Smooth muscle cell (in vitro differentiated cells): ENCODE results near the gene PFAS. TPM values are rescaled to one million over a fixed set of nuclear protein-coding genes. Genes with fewer than 3 reads are reported as not detected.

Source experiments
- DNase-seq: peaks from one replicate; lab custom pipeline; 2025; ENCODE audit not compliant: unreplicated experiment; lab: John Stamatoyannopoulos, UW
- H2AFZ ChIP-seq: fragments of 200-600 bp; sonication (generic); 2 replicates; pipeline ENCODE4 v1.6.0; 2016; ENCODE audit warnings: antibody characterized with exemption, low read depth, mild to moderate bottlenecking
- H3F3A ChIP-seq: fragments of 200-600 bp; sonication (generic); 2 replicates; pipeline ENCODE4 v1.6.0; 2017; ENCODE audit warnings: antibody characterized with exemption, low read depth
- H3K27ac ChIP-seq: fragments of 200-600 bp; sonication (generic); 2 replicates; pipeline ENCODE4 v1.5.1; 2016; ENCODE audit warnings: low read depth, mild to moderate bottlenecking
- H3K27me3 ChIP-seq: fragments of 200-600 bp; sonication (generic); 2 replicates; pipeline ENCODE4 v1.6.1; 2016; ENCODE audit warnings: low read depth, mild to moderate bottlenecking
- H3K36me3 ChIP-seq: fragments of 200-600 bp; sonication (generic); 2 replicates; pipeline ENCODE4 v1.5.1; 2016; ENCODE audit warnings: low read depth
- H3K4me1 ChIP-seq: fragments of 200-600 bp; sonication (generic); 2 replicates; pipeline ENCODE4 v1.5.1; 2016; ENCODE audit warnings: low read depth
- H3K4me2 ChIP-seq: fragments of 200-600 bp; sonication (generic); 2 replicates; pipeline ENCODE4 v1.6.0; 2016; ENCODE audit warnings: mild to moderate bottlenecking
- H3K4me3 ChIP-seq: fragments of 200-600 bp; sonication (generic); 2 replicates; pipeline ENCODE4 v1.5.1; 2016; ENCODE audit warnings: mild to moderate bottlenecking
- H3K79me2 ChIP-seq: fragments of 200-600 bp; sonication (generic); 2 replicates; pipeline ENCODE4 v1.6.0; 2016; ENCODE audit warnings: low read depth, mild to moderate bottlenecking
- H3K9ac ChIP-seq: fragments of 200-600 bp; sonication (generic); 2 replicates; pipeline ENCODE4 v1.6.0; 2016; ENCODE audit warnings: low read depth
- H3K9me3 ChIP-seq: fragments of 200-600 bp; sonication (generic); replicated peaks from 2 replicates; pipeline ENCODE4 v1.5.1; 2016; ENCODE audit warnings: low read depth
- H4K20me1 ChIP-seq: fragments of 200-600 bp; sonication (generic); 2 replicates; pipeline ENCODE4 v1.6.0; 2016; ENCODE audit warnings: low read depth
- WGBS: methylation state at CpG from one replicate; pipeline ENCODE4 v1.1.7; 2016; ENCODE audit warnings: low lambda C conversion rate; 5-methylcytosine and 5-hydroxymethylcytosine counted together
- polyA plus RNA-seq: library from polyadenylated mRNA; unstranded; fragments of >200 nt; fragmentation: Nextera tagmentation; extraction: Ambion mirVana; gene quantifications from 2 replicates; pipeline ENCODE4 v1.2.1, GENCODE V29; 2016
- total RNA-seq: library from RNA; depleted of rRNA; stranded (reverse); fragments of >200 nt; gene quantifications from 2 replicates; pipeline ENCODE4 v1.2.3, GENCODE V29; 2014
- TF ChIP-seq, protein P1 (sequence below): fragments of 200-600 bp; sonication (generic); IDR thresholded peaks from 2 replicates; pipeline ENCODE4 v1.5.1; 2017; ENCODE audit warnings: borderline replicate concordance, mild to moderate bottlenecking, antibody characterized with exemption; ENCODE audit not compliant: insufficient read depth, poor library complexity, severe bottlenecking

PFAS gene
- 9.9 and 22.1 TPM in 2 replicates for total RNA-seq
- polyA plus RNA-seq: 10.4 and 12.8 TPM in 2 replicates

DNA sequence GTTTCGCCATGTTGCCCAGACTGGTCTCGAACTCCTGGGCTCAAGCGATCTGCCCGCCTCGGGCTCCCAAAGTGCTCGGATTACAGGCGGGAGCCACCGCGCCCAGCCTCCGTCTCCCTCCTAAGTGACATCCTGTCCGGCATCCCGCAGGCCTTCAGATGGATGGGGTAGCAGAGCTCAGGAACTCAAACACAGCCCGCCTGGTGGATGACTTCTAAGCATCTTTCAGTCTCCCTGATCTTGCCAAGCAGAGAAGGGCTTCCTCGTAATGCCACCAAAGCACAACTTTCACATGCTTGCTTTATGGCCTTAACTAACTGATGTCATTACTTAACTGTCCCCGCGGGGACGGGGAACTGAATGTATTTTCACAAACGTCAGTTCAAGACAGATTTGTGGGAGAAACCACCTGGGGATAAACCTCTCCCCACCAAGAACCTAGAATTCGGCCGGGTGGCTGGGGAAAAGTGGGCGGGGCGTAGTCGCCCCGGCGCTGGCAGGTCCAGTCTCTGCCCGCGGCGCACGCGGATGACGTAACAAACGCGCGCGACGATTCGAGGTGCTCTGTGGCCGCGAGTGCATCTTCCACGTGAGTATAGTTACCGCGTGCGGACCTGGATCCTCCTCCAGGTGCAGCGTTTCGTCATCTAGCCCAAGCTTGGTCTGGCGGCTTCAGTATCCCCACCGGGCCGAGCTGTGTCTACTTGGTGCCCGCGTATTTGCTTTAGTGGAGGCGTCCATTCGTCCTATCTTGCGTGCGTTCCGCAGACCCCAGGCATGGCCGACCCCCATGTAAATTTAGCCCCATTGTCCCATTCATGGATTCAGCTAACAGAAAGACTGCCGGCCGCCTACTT lies at the start of gene PFAS:
Gene PFAS, plus strand, starts transcription at position 539 of the 857 bp plus-strand sequence. CDS start 4,649 bp downstream, outside the sequence.
- Histone ChIP-seq H3K36me3 (no peaks in the 10 kb centered on the region), H3K4me2 (peak within 1 kb of the TSS; percentile 98), H3K27me3 (no peaks in the 10 kb centered on the region), H3K4me3 (peak within 1 kb of the TSS; percentile 64), H3K4me1 (peaks cover 8% of the 10 kb centered on the region), H2AFZ (peak within 1 kb of the TSS; percentile 46), H4K20me1 (no peaks in the 10 kb centered on the region), H3K27ac (peak within 1 kb of the TSS; percentile 91), H3F3A (peaks cover 3% of the 10 kb centered on the region), H3K9ac (peak within 1 kb of the TSS; percentile 81), H3K9me3 (no peaks in the 10 kb centered on the region), H3K79me2 (peaks cover 31% of the 10 kb centered on the region)
- DNase-seq: peak; percentile 85
- TF ChIP-seq, protein P1, sequence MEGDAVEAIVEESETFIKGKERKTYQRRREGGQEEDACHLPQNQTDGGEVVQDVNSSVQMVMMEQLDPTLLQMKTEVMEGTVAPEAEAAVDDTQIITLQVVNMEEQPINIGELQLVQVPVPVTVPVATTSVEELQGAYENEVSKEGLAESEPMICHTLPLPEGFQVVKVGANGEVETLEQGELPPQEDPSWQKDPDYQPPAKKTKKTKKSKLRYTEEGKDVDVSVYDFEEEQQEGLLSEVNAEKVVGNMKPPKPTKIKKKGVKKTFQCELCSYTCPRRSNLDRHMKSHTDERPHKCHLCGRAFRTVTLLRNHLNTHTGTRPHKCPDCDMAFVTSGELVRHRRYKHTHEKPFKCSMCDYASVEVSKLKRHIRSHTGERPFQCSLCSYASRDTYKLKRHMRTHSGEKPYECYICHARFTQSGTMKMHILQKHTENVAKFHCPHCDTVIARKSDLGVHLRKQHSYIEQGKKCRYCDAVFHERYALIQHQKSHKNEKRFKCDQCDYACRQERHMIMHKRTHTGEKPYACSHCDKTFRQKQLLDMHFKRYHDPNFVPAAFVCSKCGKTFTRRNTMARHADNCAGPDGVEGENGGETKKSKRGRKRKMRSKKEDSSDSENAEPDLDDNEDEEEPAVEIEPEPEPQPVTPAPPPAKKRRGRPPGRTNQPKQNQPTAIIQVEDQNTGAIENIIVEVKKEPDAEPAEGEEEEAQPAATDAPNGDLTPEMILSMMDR: no peak
- under 1% methylated on average over 58 of the region's 58 CpGs for WGBS

GRCh38 chr17:8204761-8205555 lies 44.1 kb upstream of the PFAS start:
- Histone ChIP-seq H4K20me1 (no peaks in the 10 kb centered on the region), H3K27ac (no peak overlapping the region), H3K36me3 (no peaks in the 10 kb centered on the region), H3K4me1 (peaks cover 8% of the 10 kb centered on the region), H3K79me2 (peaks cover 22% of the 10 kb centered on the region), H3K4me3 (no peak overlapping the region), H3K27me3 (no peaks in the 10 kb centered on the region), H3K9me3 (no peaks in the 10 kb centered on the region), H3K9ac (no peak overlapping the region), H3K4me2 (no peak overlapping the region), H2AFZ (no peak overlapping the region), H3F3A (no peaks in the 10 kb centered on the region)
- WGBS: 95% methylated on average over 19 of the region's 19 CpGs
- no peak for DNase-seq
- TF ChIP-seq, protein P1: no peak

GRCh38 chr17:8206536-8206935 lies 42.6 kb upstream of the PFAS start:
- Histone ChIP-seq H3K27me3 (no peaks in the 10 kb centered on the region), H2AFZ (no peak overlapping the region), H3K4me1 (peaks cover 8% of the 10 kb centered on the region), H3F3A (no peaks in the 10 kb centered on the region), H3K9ac (no peak overlapping the region), H3K4me3 (no peak overlapping the region), H4K20me1 (no peaks in the 10 kb centered on the region), H3K36me3 (no peaks in the 10 kb centered on the region), H3K79me2 (peaks cover 22% of the 10 kb centered on the region), H3K4me2 (no peak overlapping the region), H3K27ac (no peak overlapping the region), H3K9me3 (no peaks in the 10 kb centered on the region)
- TF ChIP-seq, protein P1: no peak
- DNase-seq: no peak
- 98% methylated on average over 12 of the region's 12 CpGs for WGBS
